GM21723 (cell line): ENCODE results near the gene ANXA6.
"Not testable (repeated sequence)": the region's sequence is repeated elsewhere in the genome, so short reads cannot be mapped to it uniquely, and the experiment has no call there.

ENCODE experiments used
- ATAC-seq: cut with Tn5 transposase; IDR thresholded peaks from one replicate; pipeline ENCODE4 v1.9.1; 2021; ENCODE audit warnings: mild to moderate bottlenecking, moderate library complexity; ENCODE audit not compliant: unreplicated experiment

ANXA6 gene

GRCh38 chr5:151181818-151182523 lies 24.4 kb upstream of the ANXA6 start:
- ATAC-seq = no peak

- ATAC-seq = no peak
Measured at GRCh38 chr5:151180291-151180690, 22.7 kb upstream of the ANXA6 start.

GRCh38 chr5:151179489-151179840 lies 21.9 kb upstream of the ANXA6 start:
- no peak for ATAC-seq

DNA sequence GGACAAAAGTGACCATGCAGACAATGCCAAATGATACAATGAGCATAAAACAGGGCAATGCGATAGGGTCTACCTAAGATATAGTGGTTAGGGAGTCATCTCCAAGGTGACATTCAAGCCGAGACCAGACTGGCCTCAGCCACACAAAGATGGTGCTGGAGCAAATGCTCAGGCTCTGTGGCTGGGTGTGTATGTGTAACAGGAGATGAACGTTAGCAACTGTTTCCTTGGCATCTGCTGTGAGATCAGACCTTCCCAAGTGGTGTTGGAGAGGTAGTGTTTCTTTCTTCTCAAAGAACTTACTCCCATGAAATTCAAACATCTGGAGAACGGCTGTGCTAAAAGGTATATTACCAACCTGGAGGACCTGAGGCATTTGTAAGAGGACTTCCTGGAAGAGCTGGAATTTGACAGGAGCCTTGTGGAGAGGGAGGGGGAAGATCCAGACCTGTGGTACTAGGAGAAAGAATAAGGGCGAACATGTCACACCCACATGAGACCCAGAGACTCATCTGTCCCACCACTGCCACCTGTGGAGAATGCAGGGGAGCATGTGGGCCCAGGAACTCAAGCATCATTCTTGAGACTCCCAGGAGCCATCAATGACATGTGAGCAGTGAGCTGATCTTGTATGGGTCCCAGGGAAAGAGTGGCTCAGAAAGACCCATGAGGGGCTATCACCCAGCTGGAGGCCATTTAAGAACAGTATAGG lies 21.4 kb upstream of the ANXA6 start:
- ATAC-seq = no peak

- ATAC-seq = no peak
Measured at GRCh38 chr5:151178372-151178771, 20.8 kb upstream of the ANXA6 start.

DNA sequence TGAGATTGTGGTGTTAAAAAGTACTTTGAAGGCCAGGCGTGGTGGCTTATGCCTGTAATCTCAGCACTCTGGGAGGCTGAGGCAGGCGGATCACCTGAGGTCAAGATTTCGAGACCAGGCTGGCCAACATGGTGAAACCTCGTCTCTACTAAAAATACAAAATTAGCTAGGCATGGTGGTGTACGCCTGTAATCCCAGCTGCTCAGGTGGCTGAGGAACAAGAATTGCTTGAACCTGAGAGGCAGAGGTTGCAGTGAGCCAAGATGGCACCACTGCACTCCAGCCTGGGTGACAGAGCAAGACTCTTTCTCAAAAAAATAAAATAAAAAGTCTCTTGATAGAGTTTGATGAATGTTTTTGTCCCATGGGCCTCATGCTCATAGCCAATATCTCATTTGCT lies 18.7 kb upstream of the ANXA6 start:
- not testable (repeated sequence) for ATAC-seq

DNA sequence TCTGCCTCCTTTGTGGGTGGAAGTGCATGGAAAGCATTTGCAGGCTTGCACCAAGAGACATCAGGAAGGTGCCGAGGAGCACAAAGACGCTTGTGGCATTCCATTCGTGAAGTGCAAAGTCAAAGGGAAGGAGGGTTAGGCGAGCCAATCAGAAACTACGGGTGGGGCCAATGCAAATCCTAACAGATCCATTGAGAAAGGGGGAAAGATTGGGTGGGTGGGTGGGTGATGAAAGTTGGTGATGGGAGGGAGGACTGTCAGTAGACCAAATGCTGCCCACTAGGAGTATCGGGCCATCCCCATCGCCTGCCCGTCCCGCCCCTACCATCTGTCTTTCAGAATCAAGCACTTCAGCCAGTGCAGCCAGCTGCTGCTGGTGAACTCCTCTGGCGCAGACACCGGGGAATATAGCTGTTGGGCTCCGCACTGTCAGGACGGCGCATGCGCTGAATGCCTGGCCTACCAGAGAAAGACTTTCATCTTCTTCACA lies 17.1 kb upstream of the ANXA6 start:
- ATAC-seq = no peak

GRCh38 chr5:151173711-151174611 lies 16.4 kb upstream of the ANXA6 start:
- no peak for ATAC-seq

DNA sequence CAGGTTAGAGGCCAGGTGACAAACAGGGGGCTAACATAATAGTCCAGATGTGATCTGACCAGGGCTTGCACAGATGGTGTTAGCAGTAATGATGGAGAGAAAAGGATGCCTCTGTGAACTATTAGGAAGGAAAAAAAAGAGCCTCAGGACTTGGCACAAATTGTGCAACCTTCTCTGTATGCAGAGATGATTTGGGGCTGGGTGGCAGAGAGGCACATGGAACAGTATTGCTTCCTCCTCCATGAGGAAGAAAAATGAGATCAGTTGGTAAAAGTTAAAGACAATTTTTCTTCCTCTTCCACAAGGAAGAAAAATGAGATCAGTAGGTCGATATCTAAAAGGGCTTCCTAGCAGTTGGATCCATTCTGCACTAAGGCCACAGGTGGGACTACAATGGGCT lies 13.9 kb upstream of the ANXA6 start:
- no peak for ATAC-seq

GRCh38 chr5:151168602-151169344 lies 11.2 kb upstream of the ANXA6 start:
- ATAC-seq = no peak

DNA sequence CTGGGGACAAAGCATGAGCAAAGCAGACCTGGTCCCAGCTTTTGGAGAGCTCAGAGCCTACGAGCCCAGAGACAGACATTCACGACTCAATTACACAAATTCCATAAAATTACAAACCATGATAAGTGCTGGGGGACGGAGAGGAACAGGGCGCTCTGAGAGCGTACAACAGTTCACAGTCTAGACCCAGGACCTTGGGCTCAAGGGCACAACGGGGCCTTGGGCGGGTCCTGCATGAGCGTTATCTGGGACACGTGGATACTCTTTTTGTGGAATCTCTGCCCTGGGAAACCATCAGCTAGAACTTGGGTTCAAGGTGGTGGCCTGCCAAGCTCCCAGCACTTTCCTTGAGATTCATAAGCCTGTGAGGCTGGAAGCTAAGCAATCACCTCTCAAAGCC lies 9.4 kb upstream of the ANXA6 start:
- no peak for ATAC-seq

DNA sequence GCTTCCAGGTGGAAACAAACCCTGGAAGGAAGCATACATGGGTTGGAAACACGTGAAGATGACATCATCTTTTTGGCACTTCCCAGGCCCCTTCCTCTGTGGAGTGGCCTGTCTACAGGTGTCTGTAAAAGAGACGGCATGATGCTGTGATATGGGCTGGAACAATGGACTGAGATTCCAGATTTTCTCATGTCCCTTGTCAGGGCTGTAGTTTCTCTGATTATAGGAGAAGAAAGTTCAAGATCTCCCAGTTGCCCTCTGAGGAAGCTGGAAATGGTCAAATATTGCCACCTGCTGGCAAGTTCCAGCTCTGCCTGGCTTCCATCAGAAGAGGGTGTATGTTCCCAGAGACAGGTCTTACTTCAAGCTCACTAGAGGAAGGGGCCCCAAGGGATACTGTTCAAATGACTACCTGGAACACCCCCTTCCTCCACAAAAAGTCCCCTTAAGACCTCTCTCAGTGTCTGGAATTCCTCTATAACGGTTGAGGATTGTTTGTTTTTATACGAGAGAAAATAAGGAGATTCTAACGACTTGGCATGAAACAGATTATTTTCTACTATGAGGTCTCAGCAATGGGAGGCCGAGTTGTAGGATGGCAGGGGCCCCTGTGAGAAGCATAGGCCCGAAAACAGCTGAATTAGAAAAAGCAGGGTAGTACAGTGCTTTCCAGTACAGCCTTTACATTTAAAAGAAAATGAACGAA lies 7.3 kb upstream of the ANXA6 start:
- peak; percentile 91 for ATAC-seq

DNA sequence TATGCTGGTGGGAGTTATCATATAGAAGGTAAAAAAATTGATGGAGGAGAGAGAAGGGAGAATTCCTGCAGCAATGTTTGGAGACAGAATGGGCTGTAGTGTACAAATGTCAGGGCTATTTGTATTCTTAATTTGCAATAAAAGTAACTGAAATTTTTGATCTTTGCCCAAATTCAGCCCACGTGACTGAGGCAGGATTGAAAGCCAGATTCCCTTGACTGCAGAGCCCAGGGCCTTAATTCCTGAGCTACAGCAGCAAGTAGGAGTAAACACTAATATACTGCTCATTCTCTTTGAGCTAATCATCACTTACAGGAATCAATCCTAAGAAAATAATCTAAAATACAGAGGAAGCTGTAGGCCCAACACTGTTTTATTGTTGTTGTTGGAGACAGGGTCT lies 5.2 kb upstream of the ANXA6 start:
- no peak for ATAC-seq

- ATAC-seq = no peak
Measured at GRCh38 chr5:151159649-151160373, 2.2 kb upstream of the ANXA6 start.

GRCh38 chr5:151158287-151158661 lies 695 bp upstream of the ANXA6 start:
- ATAC-seq = no peak

GRCh38 chr5:151156507-151157420 lies 815 bp downstream of the ANXA6 start:
- no peak for ATAC-seq

DNA sequence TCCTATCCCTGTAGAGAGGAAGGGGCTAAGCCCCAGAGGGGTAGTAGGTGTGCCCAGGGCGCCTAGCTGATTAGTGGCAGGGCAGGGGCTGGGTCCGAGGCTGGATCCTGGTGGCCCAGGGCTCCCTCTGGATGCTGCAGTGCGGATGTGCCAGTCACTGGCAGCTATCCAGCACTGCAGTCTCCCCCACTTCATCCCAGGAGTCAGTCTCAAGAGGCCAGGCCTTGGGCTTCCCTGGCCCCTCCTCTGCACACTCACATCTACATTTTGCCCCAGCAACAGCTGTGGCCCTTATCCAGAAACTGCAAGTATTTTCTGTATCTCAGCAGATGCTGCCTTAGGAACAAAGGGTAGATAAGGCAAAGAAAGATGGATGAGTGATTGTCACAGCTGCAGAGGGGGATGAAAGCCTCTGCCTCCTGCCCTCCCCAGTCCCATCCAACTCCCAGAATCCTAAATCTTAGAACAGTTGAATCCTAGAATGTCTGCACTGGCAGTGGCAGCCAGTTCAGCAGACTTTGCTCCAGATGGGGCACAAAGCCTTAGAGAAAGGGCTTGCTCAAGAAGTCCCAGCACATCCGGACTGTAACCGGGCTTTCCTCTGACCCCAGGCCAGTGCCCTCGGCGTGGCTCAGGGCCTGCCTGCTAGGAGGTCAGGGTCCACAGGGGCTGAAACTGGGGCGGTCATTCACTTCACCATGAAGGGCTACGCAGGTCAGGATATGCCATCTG lies 1.6 kb downstream of the ANXA6 start:
- peak; percentile 34 for ATAC-seq
